Measurements from ENCODE around the gene TPPP2.
"Not testable (repeated sequence)": the region's sequence is repeated elsewhere in the genome, so short reads cannot be mapped to it uniquely, and the experiment has no call there.

TPPP2 gene

GRCh38 chr14:21029917-21030316, at the start of gene TPPP2:
TPPP2 (plus strand) TSS chr14:21030217; CDS start chr14:21030582, 365 bp downstream.
- no peak within 1 kb of the TSS for H3K4me3 ChIP-seq (ENCODE audit: low read depth, low read length)
- in situ Hi-C loops (cut with HindIII; ENCODE audit: low sequenced_read_pairs): no loop called here
- no peak for TF ChIP-seq CTCF (IDR thresholded peaks at IDR 0.05; ENCODE audit: low read depth, low read length, missing control alignments)
- DNase-seq (ENCODE audit: low read depth): no peak

GRCh38 chr14:20980906-20981305, 49.1 kb upstream of the TPPP2 start:
- in situ Hi-C loops (cut with HindIII; ENCODE audit: low sequenced_read_pairs): no loop called here

GRCh38 chr14:20982646-20983369, 47.2 kb upstream of the TPPP2 start:
- no peak for TF ChIP-seq CTCF (IDR thresholded peaks at IDR 0.05; ENCODE audit: low read depth, low read length, missing control alignments)
- in situ Hi-C loops (cut with HindIII; ENCODE audit: low sequenced_read_pairs): no loop called here
- DNase-seq (ENCODE audit: low read depth): no peak
- no peak overlapping the region for H3K4me3 ChIP-seq (ENCODE audit: low read depth, low read length)

More at GRCh38 chr14:20980906-20981305, 49.1 kb upstream of the TPPP2 start:
- no peak overlapping the region for H3K4me3 ChIP-seq (ENCODE audit: low read depth, low read length)
- DNase-seq (ENCODE audit: low read depth): no peak
- TF ChIP-seq CTCF (IDR thresholded peaks at IDR 0.05; ENCODE audit: low read depth, low read length, missing control alignments): no peak

GRCh38 chr14:20985650-20986049, 44.4 kb upstream of the TPPP2 start:
- in situ Hi-C loops (cut with HindIII; ENCODE audit: low sequenced_read_pairs); DNase-seq (ENCODE audit: low read depth); H3K4me3 ChIP-seq (ENCODE audit: low read depth, low read length): not testable (repeated sequence)

GRCh38 chr14:20986811-20987210, 43.2 kb upstream of the TPPP2 start:
- DNase-seq (ENCODE audit: low read depth): peak; percentile 94
- in situ Hi-C loops (cut with HindIII; ENCODE audit: low sequenced_read_pairs): no loop called here
- no peak for TF ChIP-seq CTCF (IDR thresholded peaks at IDR 0.05; ENCODE audit: low read depth, low read length, missing control alignments)
- no peak overlapping the region for H3K4me3 ChIP-seq (ENCODE audit: low read depth, low read length)

- in situ Hi-C loops (cut with HindIII; ENCODE audit: low sequenced_read_pairs): no loop called here
- peak overlapping the region; percentile 85 for H3K4me3 ChIP-seq (ENCODE audit: low read depth, low read length)
- no peak for DNase-seq (ENCODE audit: low read depth)
- TF ChIP-seq CTCF (IDR thresholded peaks at IDR 0.05; ENCODE audit: low read depth, low read length, missing control alignments): no peak
Observed at GRCh38 chr14:20988717-20989470, 41.1 kb upstream of the TPPP2 start.

- no peak for DNase-seq (ENCODE audit: low read depth)
- H3K4me3 ChIP-seq (ENCODE audit: low read depth, low read length): peak overlapping the region; percentile 85
- TF ChIP-seq CTCF (IDR thresholded peaks at IDR 0.05; ENCODE audit: low read depth, low read length, missing control alignments): no peak
- in situ Hi-C loops (cut with HindIII; ENCODE audit: low sequenced_read_pairs): no loop called here
Observed at GRCh38 chr14:20989471-20989786, 40.6 kb upstream of the TPPP2 start.
